Stomach (tissue), 4 donors: ENCODE measurements around the gene EXOC4.

Source experiments
- CTCF ChIP-seq, 7 experiments: fragments of 450-650 bp in 4 of 7; fragments of 200-600 bp in 3 of 7; sonication (generic) in 3 of 7; IDR thresholded peaks; one replicate each; pipeline ENCODE4 v1.5.1; 2016 to 2019; ENCODE audit warnings: antibody characterized with exemption in 7 of 7, control low read depth in 2 of 7, mild to moderate bottlenecking in 1 of 7
- POLR2A ChIP-seq, 4 donors: fragments of 450-650 bp; IDR thresholded peaks; one replicate each; pipeline ENCODE4 v1.6.1; 2016; ENCODE audit warnings: antibody characterized with exemption in 4 of 4, control low read depth in 2 of 4, mild to moderate bottlenecking in 1 of 4, moderate library complexity in 1 of 4
- POLR2AphosphoS5 ChIP-seq, 3 donors: sonication (generic); formaldehyde crosslinking; IDR thresholded peaks; one replicate each; pipeline ENCODE4 v1.6.1; 2016; ENCODE audit warnings: antibody characterized with exemption in 3 of 3

DNA sequence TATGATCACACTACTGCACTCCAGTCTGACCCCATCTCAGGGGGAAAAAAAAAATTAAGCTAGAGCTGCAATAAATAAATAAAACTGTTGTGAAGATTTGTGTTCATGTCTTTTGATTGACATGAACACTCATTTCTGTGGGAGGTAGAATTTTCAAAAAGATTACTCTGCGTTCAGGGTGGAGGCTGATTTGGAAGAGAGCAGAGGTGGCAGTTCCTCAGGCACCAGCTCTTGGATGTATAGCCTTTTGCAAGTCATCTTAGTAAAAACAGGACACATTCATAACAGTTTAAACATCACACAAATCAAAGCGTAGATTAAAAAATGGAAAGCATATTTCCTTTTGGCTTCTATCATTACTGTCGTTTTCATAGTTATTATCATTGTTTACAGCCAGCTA is 630.7 kb downstream of the EXOC4 start:
- TF ChIP-seq CTCF (IDR thresholded peaks at IDR 0.05) (no peak), POLR2A (IDR thresholded peaks at IDR 0.05) (no peak), POLR2AphosphoS5 (IDR thresholded peaks at IDR 0.05) (no peak)
